A673 (cell line): ENCODE data around the gene BOLA3.

Experiments used
- CTCF ChIP-seq: fragments of 300-800, 200-600 bp; sonication (generic); conservative IDR thresholded peaks from 2 replicates; pipeline ENCODE4 v1.5.1; 2017; ENCODE audit warnings: low read depth, mild to moderate bottlenecking, antibody characterized with exemption, low read length, moderate library complexity, mixed read lengths
- EZH2 ChIP-seq: fragments of 200-600 bp; sonication (generic); IDR thresholded peaks from 2 replicates; pipeline ENCODE4 v1.6.1; 2017; ENCODE audit warnings: borderline replicate concordance, low read depth, mild to moderate bottlenecking, mixed read lengths, antibody characterized with exemption, low read length; ENCODE audit not compliant: poor library complexity, severe bottlenecking

- TF ChIP-seq CTCF (no peak), EZH2 (no peak)
Measured at GRCh38 chr2:74188696-74189095, 41.0 kb upstream of the BOLA3 start.
